Gastroesophageal sphincter (tissue), 4 donors: ENCODE data around the gene LRRC1. TPM values are rescaled to one million over a fixed set of nuclear protein-coding genes. Genes with fewer than 3 reads are reported as not detected.

Experiments
- ATAC-seq: fragments of 150-250 bp; one replicate; pipeline ENCODE4 v1.9.1; 2016; ENCODE audit warnings: mild to moderate bottlenecking, moderate library complexity
- H3K27ac ChIP-seq, 4 donors: fragments of 200-600 bp; sonication (generic) in 3 of 4; 1 replicate in 3 of 4; 2 replicates in 1 of 4; pipeline ENCODE4 v1.5.1; 2016 to 2019
- H3K27me3 ChIP-seq: fragments of 200-600 bp; sonication (generic); one replicate; pipeline ENCODE4 v1.5.1; 2019
- H3K36me3 ChIP-seq, 2 donors: fragments of 200-600 bp; sonication (generic); one replicate each; pipeline ENCODE4 v1.5.1; 2019; ENCODE audit warnings: control low read depth in 1 of 2
- H3K4me1 ChIP-seq, 3 donors: fragments of 200-600 bp; sonication (generic); 1 replicate in 2 of 3; 2 replicates in 1 of 3; pipeline ENCODE4 v1.5.1; 2016 to 2019; ENCODE audit warnings: control low read depth in 2 of 3
- H3K4me3 ChIP-seq, 2 donors: fragments of 200-600 bp; sonication (generic); one replicate each; pipeline ENCODE4 v1.5.1; 2019; ENCODE audit warnings: mild to moderate bottlenecking in 1 of 2, moderate library complexity in 1 of 2
- H3K9me3 ChIP-seq, 3 donors: fragments of 200-600 bp; sonication (generic); one replicate each; pipeline ENCODE4 v1.5.1; 2017 to 2019; ENCODE audit warnings: control low read depth in 2 of 3
- CTCF ChIP-seq, 4 experiments: fragments of 200-600 bp in 2 of 4; fragments of 450-650 bp in 2 of 4; sonication (generic) in 1 of 4; IDR thresholded peaks; one replicate each; pipeline ENCODE4 v1.5.1; 2017 to 2019; ENCODE audit warnings: antibody characterized with exemption in 4 of 4, mild to moderate bottlenecking in 2 of 4, moderate library complexity in 2 of 4
- EP300 ChIP-seq: sonication (generic); formaldehyde crosslinking; IDR thresholded peaks from one replicate; pipeline ENCODE4 v1.6.1; 2017; ENCODE audit warnings: antibody characterized with exemption, mild to moderate bottlenecking
- POLR2A ChIP-seq, 2 donors: fragments of 450-650 bp; IDR thresholded peaks; one replicate each; pipeline ENCODE4 v1.6.1; 2017; ENCODE audit warnings: antibody characterized with exemption in 2 of 2, mild to moderate bottlenecking in 2 of 2, moderate library complexity in 1 of 2
- POLR2AphosphoS5 ChIP-seq: sonication (generic); formaldehyde crosslinking; IDR thresholded peaks from one replicate; pipeline ENCODE4 v1.6.1; 2017; ENCODE audit warnings: antibody characterized with exemption
- WGBS, 2 donors: methylation state at CpG; one replicate each; pipeline ENCODE4 v1.1.5; 2018; ENCODE audit warnings: low coverage in 1 of 2; 5-methylcytosine and 5-hydroxymethylcytosine counted together
- total RNA-seq, 4 donors: library from RNA; depleted of rRNA; stranded (reverse); fragments of >200 nt; gene quantifications; one replicate each; pipeline ENCODE4 v1.1.0, GENCODE V29; 2016

Gene LRRC1
- total RNA-seq, 4 donors from 2014 or later: 12.4 to 28.3 (median 15.5) TPM

GRCh38 chr6:53825532-53826321, 30.9 kb downstream of the LRRC1 start:
- H3K4me3 ChIP-seq: no peak overlapping the region
- peaks cover 2 to 78% (median 4%) of the 10 kb centered on the region in 3 donors for H3K4me1 ChIP-seq
- no peaks in the 10 kb centered on the region for H3K27me3 ChIP-seq
- TF ChIP-seq CTCF (IDR thresholded peaks at IDR 0.05) (no peak), POLR2A (IDR thresholded peaks at IDR 0.05) (no peak), POLR2AphosphoS5 (no peak), EP300 (no peak)
- WGBS, 2 donors: 72 to 74% methylated on average over 6 to 7 of the region's 7 CpGs
- no peaks in the 10 kb centered on the region for H3K9me3 ChIP-seq
- H3K36me3 ChIP-seq: no peaks in the 10 kb centered on the region
- no peak overlapping the region for H3K27ac ChIP-seq
- no peak for ATAC-seq

- ATAC-seq: no peak
Measured at GRCh38 chr6:53827531-53827930, 32.7 kb downstream of the LRRC1 start.

GRCh38 chr6:53828215-53828614, 33.4 kb downstream of the LRRC1 start:
- WGBS, 2 donors: 44 to 74% methylated on average over 2 of the region's 2 CpGs
- no peak overlapping the region for H3K27ac ChIP-seq
- H3K36me3 ChIP-seq: no peaks in the 10 kb centered on the region
- peaks cover 0 to 61% (median 0%) of the 10 kb centered on the region in 3 donors for H3K4me1 ChIP-seq
- ATAC-seq: no peak
- no peak overlapping the region for H3K4me3 ChIP-seq
- no peaks in the 10 kb centered on the region for H3K27me3 ChIP-seq
- no peaks in the 10 kb centered on the region for H3K9me3 ChIP-seq
- TF ChIP-seq POLR2AphosphoS5 (no peak), EP300 (no peak), CTCF (IDR thresholded peaks at IDR 0.05) (no peak), POLR2A (IDR thresholded peaks at IDR 0.05) (no peak)

More at GRCh38 chr6:53827531-53827930, 32.7 kb downstream of the LRRC1 start:
- no peaks in the 10 kb centered on the region for H3K36me3 ChIP-seq
- H3K27me3 ChIP-seq: no peaks in the 10 kb centered on the region
- no peak overlapping the region for H3K4me3 ChIP-seq
- TF ChIP-seq EP300 (no peak), POLR2AphosphoS5 (no peak), POLR2A (IDR thresholded peaks at IDR 0.05) (no peak), CTCF (IDR thresholded peaks at IDR 0.05) (no peak)
- H3K27ac ChIP-seq: no peak overlapping the region
- 100% methylated on average over 1 of the region's 1 CpG for WGBS, 2 donors
- no peaks in the 10 kb centered on the region for H3K9me3 ChIP-seq
- H3K4me1 ChIP-seq: peaks cover 0 to 65% (median 2%) of the 10 kb centered on the region in 3 donors

GRCh38 chr6:53828966-53829697, 34.3 kb downstream of the LRRC1 start:
- Histone ChIP-seq H3K27me3 (no peaks in the 10 kb centered on the region), H3K36me3 (no peaks in the 10 kb centered on the region), H3K27ac (no peak overlapping the region), H3K4me1 (peaks cover 0 to 70% (median 0%) of the 10 kb centered on the region in 3 donors), H3K9me3 (no peaks in the 10 kb centered on the region), H3K4me3 (no peak overlapping the region)
- 86 to 90% methylated on average over 3 of the region's 3 CpGs for WGBS, 2 donors
- no peak for TF ChIP-seq POLR2A (IDR thresholded peaks at IDR 0.05)
- TF ChIP-seq POLR2AphosphoS5: no peak
- no peak for TF ChIP-seq CTCF (IDR thresholded peaks at IDR 0.05)
- no peak for TF ChIP-seq EP300
- ATAC-seq: no peak
